ENCODE data around the gene ABL1. TPM values are rescaled to one million over a fixed set of nuclear protein-coding genes. Genes with fewer than 3 reads are reported as not detected.

ABL1 gene
- polyA plus RNA-seq, 3 donors, result 4.5 to 14.5 (median 8.0) TPM

GRCh38 chr9:130923611-130924447 lies 88.8 kb downstream of the ABL1 start:
- Histone ChIP-seq H3K4me3 (replicated peaks in 1 of 3; ENCODE audit: low read depth in 2 of 3, low read length in 3 of 3) (no peak overlapping the region), H3K79me2 (ENCODE audit: insufficient read depth, low read length) (no peaks in the 10 kb centered on the region), H3K27ac (ENCODE audit: low read depth in 1 of 2, low read length in 2 of 2) (no peak overlapping the region), H4K20me1 (ENCODE audit: insufficient read depth, low read length) (no peaks in the 10 kb centered on the region), H3K27me3 (ENCODE audit: control insufficient read depth in 2 of 2, insufficient read depth in 2 of 2, low read length in 2 of 2) (no peaks in the 10 kb centered on the region), H3K4me1 (ENCODE audit: control insufficient read depth in 1 of 2, insufficient read depth in 2 of 2, low read length in 2 of 2) (no peaks in the 10 kb centered on the region), H3K9ac (ENCODE audit: insufficient read depth, low read length, poor library complexity, severe bottlenecking) (no peak overlapping the region), H2AFZ (ENCODE audit: insufficient read depth, low read depth, low read length, poor library complexity, severe bottlenecking) (no peak overlapping the region), H3K36me3 (replicated peaks in 1 of 2; ENCODE audit: control insufficient read depth in 1 of 2, insufficient read depth in 2 of 2, low read length in 2 of 2) (no peaks in the 10 kb centered on the region), H3K9me3 (replicated peaks in 1 of 2; ENCODE audit: control insufficient read depth in 1 of 2, insufficient read depth in 1 of 2, low read length in 2 of 2) (no peaks in the 10 kb centered on the region), H3K4me2 (replicated peaks; ENCODE audit: extremely low read depth, low read length, poor library complexity, severe bottlenecking) (no peak overlapping the region)
- 88% methylated on average over 29 of the region's 42 CpGs for WGBS (ENCODE audit: insufficient coverage)
- TF ChIP-seq CTCF (IDR thresholded peaks at IDR 0.05), result no peak
- Mint-ChIP-seq H3K27me3 (ENCODE audit: low read depth in 3 of 3) (peaks cover 10 to 17% (median 11%) of the 10 kb centered on the region in 3 donors), H3K36me3 (no peaks in the 10 kb centered on the region), H3K4me1 (no peaks in the 10 kb centered on the region), H3K9me3 (peaks cover 0 to 3% (median 0%) of the 10 kb centered on the region in 7 donors), H3K27ac (no peak overlapping the region), H3K4me3 (no peak overlapping the region)
- intact Hi-C loops (cut with micrococcal nuclease), result no loop called here
- no peak for DNase-seq

- H3K27me3 ChIP-seq (ENCODE audit: control insufficient read depth in 2 of 2, insufficient read depth in 2 of 2, low read length in 2 of 2), result no peaks in the 10 kb centered on the region
- H3K4me1 Mint-ChIP-seq, result no peaks in the 10 kb centered on the region
- H3K27ac Mint-ChIP-seq, result no peak overlapping the region
- 81% methylated on average over 10 of the region's 10 CpGs for WGBS (ENCODE audit: insufficient coverage)
- H2AFZ ChIP-seq (ENCODE audit: insufficient read depth, low read depth, low read length, poor library complexity, severe bottlenecking), result no peak overlapping the region
- no peaks in the 10 kb centered on the region for H3K79me2 ChIP-seq (ENCODE audit: insufficient read depth, low read length)
- H4K20me1 ChIP-seq (ENCODE audit: insufficient read depth, low read length), result no peaks in the 10 kb centered on the region
- H3K4me2 ChIP-seq (replicated peaks; ENCODE audit: extremely low read depth, low read length, poor library complexity, severe bottlenecking), result no peak overlapping the region
- no peaks in the 10 kb centered on the region for H3K9me3 ChIP-seq (replicated peaks in 1 of 2; ENCODE audit: control insufficient read depth in 1 of 2, insufficient read depth in 1 of 2, low read length in 2 of 2)
- H3K4me3 ChIP-seq (replicated peaks in 1 of 3; ENCODE audit: low read depth in 2 of 3, low read length in 3 of 3), result no peak overlapping the region
- no peak overlapping the region for H3K9ac ChIP-seq (ENCODE audit: insufficient read depth, low read length, poor library complexity, severe bottlenecking)
- H3K36me3 Mint-ChIP-seq, result no peaks in the 10 kb centered on the region
- H3K9me3 Mint-ChIP-seq, result peaks cover 0 to 3% (median 0%) of the 10 kb centered on the region in 7 donors
- no peaks in the 10 kb centered on the region for H3K36me3 ChIP-seq (replicated peaks in 1 of 2; ENCODE audit: control insufficient read depth in 1 of 2, insufficient read depth in 2 of 2, low read length in 2 of 2)
- no peak overlapping the region for H3K27ac ChIP-seq (ENCODE audit: low read depth in 1 of 2, low read length in 2 of 2)
- DNase-seq, result no peak
- H3K4me3 Mint-ChIP-seq, result no peak overlapping the region
- TF ChIP-seq CTCF (IDR thresholded peaks at IDR 0.05), result no peak
- H3K4me1 ChIP-seq (ENCODE audit: control insufficient read depth in 1 of 2, insufficient read depth in 2 of 2, low read length in 2 of 2), result no peaks in the 10 kb centered on the region
- intact Hi-C loops (cut with micrococcal nuclease), result no loop called here
- H3K27me3 Mint-ChIP-seq (ENCODE audit: low read depth in 3 of 3), result peaks cover 10 to 16% (median 11%) of the 10 kb centered on the region in 3 donors
Measured at GRCh38 chr9:130924448-130924788, 89.4 kb downstream of the ABL1 start.
